Tibial artery (tissue), 4 donors: ENCODE data around the gene ABCF3.

Source experiments
- DNase-seq, 2 donors: peaks; one replicate each; pipeline ENCODE4 v3.0.0-alpha.2; 2019
- H3K27ac ChIP-seq, 2 donors: fragments of 200-600 bp; sonication (generic) in 1 of 2; 1 replicate in 1 of 2; 2 replicates in 1 of 2; pipeline ENCODE4 v1.5.1; 2018 to 2019; ENCODE audit warnings: mild to moderate bottlenecking in 1 of 2
- H3K27me3 ChIP-seq, 2 donors: fragments of 200-600 bp; sonication (generic) in 1 of 2; one replicate each; pipeline versions ENCODE4 v1.5.1 to v1.6.0; 2016 to 2019
- H3K36me3 ChIP-seq, 3 donors: fragments of 200-600 bp; sonication (generic) in 2 of 3; one replicate each; pipeline ENCODE4 v1.5.1; 2016 to 2019; ENCODE audit warnings: mild to moderate bottlenecking in 2 of 3
- H3K4me1 ChIP-seq, 4 donors: fragments of 200-600 bp; sonication (generic) in 2 of 4; 1 replicate in 3 of 4; 2 replicates in 1 of 4; pipeline ENCODE4 v1.5.1; 2016 to 2019
- H3K4me3 ChIP-seq, 2 donors: fragments of 200-600 bp; sonication (generic) in 1 of 2; 1 replicate in 1 of 2; 2 replicates in 1 of 2; pipeline ENCODE4 v1.5.1; 2018 to 2019; ENCODE audit warnings: mild to moderate bottlenecking in 2 of 2
- H3K9me3 ChIP-seq, 3 donors: fragments of 200-600 bp; sonication (generic) in 1 of 3; one replicate each; pipeline ENCODE4 v1.5.1; 2016 to 2019
- intact Hi-C: fragments of 100-400 bp; cut with DNase I; formaldehyde crosslinking; loops from one replicate; pipeline ENCODE4 v1.15.0; 2023; ENCODE audit warnings: low total_unique reads
- TF ChIP-seq, protein P1 (sequence below), 2 experiments: fragments of 200-600 bp in 1 of 2; fragments of 450-650 bp in 1 of 2; IDR thresholded peaks; one replicate each; pipeline ENCODE4 v1.5.1; 2017 to 2019; ENCODE audit warnings: antibody characterized with exemption in 2 of 2, mild to moderate bottlenecking in 1 of 2, moderate library complexity in 1 of 2

ABCF3 gene

DNA sequence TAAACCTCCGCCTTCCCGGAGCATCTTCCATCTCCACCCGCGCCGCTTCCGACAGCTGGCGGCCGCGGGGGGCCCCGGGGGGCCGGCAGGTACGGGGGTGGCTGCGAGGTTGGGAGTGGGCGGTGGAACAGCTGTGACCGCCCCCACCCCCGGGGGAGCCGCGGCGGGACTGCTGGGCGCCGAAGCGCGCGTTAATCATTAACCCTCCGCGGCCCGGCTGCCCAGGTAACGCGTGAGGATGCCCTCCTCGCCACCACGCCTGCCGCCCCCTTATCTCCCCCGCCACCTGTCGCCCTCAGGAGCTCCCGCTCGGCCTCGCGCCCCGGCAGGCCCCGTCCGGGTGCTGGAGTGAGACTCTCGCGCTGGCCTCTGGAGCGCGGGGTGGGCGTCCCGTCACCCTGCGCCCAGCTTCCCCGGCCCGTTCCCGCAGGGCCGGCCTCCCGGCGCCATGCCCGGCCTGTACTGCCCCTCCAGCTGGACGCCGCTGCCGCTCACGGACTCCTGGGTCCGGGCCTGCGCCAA is 44.1 kb downstream of the ABCF3 start:
- H3K27me3 ChIP-seq: peaks cover 8 to 76% of the 10 kb centered on the region in 2 donors
- peak overlapping the region; percentile 34 to 63 for H3K4me3 ChIP-seq
- no peak overlapping the region for H3K27ac ChIP-seq
- TF ChIP-seq, protein P1, sequence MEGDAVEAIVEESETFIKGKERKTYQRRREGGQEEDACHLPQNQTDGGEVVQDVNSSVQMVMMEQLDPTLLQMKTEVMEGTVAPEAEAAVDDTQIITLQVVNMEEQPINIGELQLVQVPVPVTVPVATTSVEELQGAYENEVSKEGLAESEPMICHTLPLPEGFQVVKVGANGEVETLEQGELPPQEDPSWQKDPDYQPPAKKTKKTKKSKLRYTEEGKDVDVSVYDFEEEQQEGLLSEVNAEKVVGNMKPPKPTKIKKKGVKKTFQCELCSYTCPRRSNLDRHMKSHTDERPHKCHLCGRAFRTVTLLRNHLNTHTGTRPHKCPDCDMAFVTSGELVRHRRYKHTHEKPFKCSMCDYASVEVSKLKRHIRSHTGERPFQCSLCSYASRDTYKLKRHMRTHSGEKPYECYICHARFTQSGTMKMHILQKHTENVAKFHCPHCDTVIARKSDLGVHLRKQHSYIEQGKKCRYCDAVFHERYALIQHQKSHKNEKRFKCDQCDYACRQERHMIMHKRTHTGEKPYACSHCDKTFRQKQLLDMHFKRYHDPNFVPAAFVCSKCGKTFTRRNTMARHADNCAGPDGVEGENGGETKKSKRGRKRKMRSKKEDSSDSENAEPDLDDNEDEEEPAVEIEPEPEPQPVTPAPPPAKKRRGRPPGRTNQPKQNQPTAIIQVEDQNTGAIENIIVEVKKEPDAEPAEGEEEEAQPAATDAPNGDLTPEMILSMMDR (IDR thresholded peaks at IDR 0.05): no peak
- intact Hi-C loops: no loop called here
- no peaks in the 10 kb centered on the region for H3K36me3 ChIP-seq
- H3K9me3 ChIP-seq: no peaks in the 10 kb centered on the region
- no peak for DNase-seq
- H3K4me1 ChIP-seq: peaks cover 0 to 26% (median 23%) of the 10 kb centered on the region in 4 donors

GRCh38 chr3:184230603-184231528 is 44.9 kb downstream of the ABCF3 start:
- no peaks in the 10 kb centered on the region for H3K36me3 ChIP-seq
- H3K27me3 ChIP-seq: peaks cover 8 to 75% of the 10 kb centered on the region in 2 donors
- intact Hi-C loops: no loop called here
- TF ChIP-seq, protein P1 (IDR thresholded peaks at IDR 0.05): no peak
- H3K27ac ChIP-seq: no peak overlapping the region
- peaks cover 0 to 26% (median 23%) of the 10 kb centered on the region in 4 donors for H3K4me1 ChIP-seq
- H3K9me3 ChIP-seq: no peaks in the 10 kb centered on the region
- no peak for DNase-seq
- peak overlapping the region; percentile 34 to 63 for H3K4me3 ChIP-seq

GRCh38 chr3:184231671-184232070 is 45.7 kb downstream of the ABCF3 start:
- Histone ChIP-seq H3K4me3 (no peak overlapping the region), H3K9me3 (no peaks in the 10 kb centered on the region), H3K27me3 (peaks cover 8 to 80% of the 10 kb centered on the region in 2 donors), H3K27ac (no peak overlapping the region), H3K4me1 (peaks cover 0 to 26% (median 23%) of the 10 kb centered on the region in 4 donors), H3K36me3 (no peaks in the 10 kb centered on the region)
- no peak for DNase-seq
- TF ChIP-seq, protein P1 (IDR thresholded peaks at IDR 0.05): no peak
- intact Hi-C loops: no loop called here

DNA sequence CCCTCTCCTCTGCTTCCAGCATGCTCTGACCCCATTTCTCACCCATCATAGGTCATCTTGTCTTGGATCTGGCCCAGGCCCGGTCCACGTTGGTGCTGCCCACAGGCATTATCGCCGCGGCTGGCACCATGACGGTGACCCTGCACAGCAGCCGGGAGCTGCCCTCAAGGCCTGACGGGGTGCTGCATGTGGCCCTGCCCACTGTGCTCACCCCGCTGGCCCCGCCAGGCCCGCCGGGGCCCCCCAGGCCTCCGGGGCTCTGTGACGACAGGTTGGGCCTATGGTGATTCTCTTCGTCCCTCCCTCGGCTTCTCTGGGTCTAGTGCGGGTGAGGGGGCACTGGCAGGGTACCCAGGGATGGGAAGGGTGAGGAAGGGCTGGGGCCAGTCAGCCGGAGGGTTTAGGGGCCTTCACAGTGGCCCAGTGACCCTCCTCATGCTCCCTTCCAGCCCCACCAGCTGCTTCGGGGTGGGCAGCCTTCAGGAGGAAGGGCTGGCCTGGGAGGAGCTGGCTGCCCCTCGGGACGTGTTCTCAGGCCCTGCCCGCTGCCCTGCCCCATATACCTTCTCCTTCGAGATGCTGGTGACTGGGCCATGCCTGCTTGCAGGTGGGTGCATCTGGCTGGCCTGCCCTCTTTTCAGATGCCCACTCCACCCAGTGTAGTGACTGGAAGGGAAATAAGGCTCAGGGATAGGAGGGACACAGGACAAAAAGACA is 47.3 kb downstream of the ABCF3 start:
- H3K9me3 ChIP-seq: no peaks in the 10 kb centered on the region
- intact Hi-C loops: no loop called here
- no peaks in the 10 kb centered on the region for H3K36me3 ChIP-seq
- peaks cover 0 to 26% (median 23%) of the 10 kb centered on the region in 4 donors for H3K4me1 ChIP-seq
- H3K27ac ChIP-seq: no peak overlapping the region
- H3K4me3 ChIP-seq: no peak overlapping the region
- TF ChIP-seq, protein P1 (IDR thresholded peaks at IDR 0.05): no peak
- H3K27me3 ChIP-seq: peaks cover 8 to 74% of the 10 kb centered on the region in 2 donors
- DNase-seq: no peak

- no peaks in the 10 kb centered on the region for H3K9me3 ChIP-seq
- peaks cover 8 to 64% of the 10 kb centered on the region in 2 donors for H3K27me3 ChIP-seq
- DNase-seq: no peak
- no peak overlapping the region for H3K4me3 ChIP-seq
- H3K27ac ChIP-seq: no peak overlapping the region
- TF ChIP-seq, protein P1 (IDR thresholded peaks at IDR 0.05): no peak
- intact Hi-C loops: no loop called here
- no peaks in the 10 kb centered on the region for H3K36me3 ChIP-seq
- H3K4me1 ChIP-seq: peaks cover 0 to 19% (median 17%) of the 10 kb centered on the region in 4 donors
Measured at GRCh38 chr3:184234224-184234623, 48.2 kb downstream of the ABCF3 start.
